NOMO-1 treated with dmso at 0.1 percent for 144 hours (cell line): ENCODE data around the gene GDPD5.

ENCODE experiments used
- DNase-seq: peaks from one replicate; lab custom pipeline; 2025; ENCODE audit not compliant: unreplicated experiment; lab: John Stamatoyannopoulos, UW

GDPD5 gene

DNA sequence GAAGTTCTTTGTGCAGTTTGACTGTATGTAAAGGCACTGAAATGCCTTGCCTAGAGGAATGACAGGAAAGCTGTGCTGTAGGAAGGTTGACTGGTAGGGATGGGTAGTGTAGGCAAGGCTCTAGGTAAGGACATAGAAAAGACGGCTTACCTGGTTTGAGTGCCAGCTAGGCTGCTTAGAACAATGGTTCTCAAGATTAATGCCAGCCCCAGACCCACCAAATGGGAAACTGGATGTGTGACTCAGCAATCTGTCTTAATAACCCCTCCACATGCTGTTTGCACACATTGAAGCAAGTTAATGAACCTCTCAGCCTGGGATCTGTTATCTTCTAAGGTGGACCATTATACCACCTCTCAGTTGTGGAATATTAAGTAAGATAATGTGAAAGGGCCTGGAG is 122.7 kb downstream of the GDPD5 start:
- DNase-seq: no peak

DNA sequence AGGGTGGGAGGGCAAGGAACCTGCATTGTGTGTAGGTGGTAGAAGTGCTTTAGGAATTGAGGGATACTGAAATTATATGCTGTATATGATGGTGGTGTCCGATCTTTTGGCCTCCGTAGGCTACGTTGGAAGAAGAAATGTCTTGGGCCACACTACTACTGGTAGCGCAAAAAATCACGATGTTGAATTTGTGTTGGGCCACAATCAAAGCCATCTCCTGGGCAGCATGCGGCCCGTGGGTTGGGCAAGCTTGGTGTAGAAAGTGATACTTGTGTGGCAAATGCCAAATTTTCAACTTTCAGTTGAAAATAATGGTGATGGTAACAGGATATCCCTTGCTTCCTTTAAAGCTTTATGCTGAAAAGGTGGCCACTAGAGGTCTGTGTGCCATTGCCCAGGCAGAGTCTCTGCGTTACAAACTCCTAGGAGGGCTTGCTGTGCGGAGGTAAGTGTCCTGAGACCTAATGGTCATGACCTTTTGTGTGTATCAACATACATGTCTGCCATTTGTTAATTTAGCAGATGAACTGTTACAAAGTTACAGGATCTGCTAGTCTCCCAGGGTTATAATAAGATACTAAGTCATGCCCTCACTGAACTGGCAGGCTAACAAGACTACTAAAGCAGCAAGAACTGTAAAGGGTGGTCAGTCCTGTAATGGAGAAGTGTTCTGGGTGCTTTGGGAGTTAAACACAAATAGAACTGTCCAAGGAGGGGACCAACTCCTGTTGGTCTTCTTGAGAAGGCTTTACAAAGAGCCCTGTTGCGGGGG is 123.6 kb downstream of the GDPD5 start:
- no peak for DNase-seq

DNA sequence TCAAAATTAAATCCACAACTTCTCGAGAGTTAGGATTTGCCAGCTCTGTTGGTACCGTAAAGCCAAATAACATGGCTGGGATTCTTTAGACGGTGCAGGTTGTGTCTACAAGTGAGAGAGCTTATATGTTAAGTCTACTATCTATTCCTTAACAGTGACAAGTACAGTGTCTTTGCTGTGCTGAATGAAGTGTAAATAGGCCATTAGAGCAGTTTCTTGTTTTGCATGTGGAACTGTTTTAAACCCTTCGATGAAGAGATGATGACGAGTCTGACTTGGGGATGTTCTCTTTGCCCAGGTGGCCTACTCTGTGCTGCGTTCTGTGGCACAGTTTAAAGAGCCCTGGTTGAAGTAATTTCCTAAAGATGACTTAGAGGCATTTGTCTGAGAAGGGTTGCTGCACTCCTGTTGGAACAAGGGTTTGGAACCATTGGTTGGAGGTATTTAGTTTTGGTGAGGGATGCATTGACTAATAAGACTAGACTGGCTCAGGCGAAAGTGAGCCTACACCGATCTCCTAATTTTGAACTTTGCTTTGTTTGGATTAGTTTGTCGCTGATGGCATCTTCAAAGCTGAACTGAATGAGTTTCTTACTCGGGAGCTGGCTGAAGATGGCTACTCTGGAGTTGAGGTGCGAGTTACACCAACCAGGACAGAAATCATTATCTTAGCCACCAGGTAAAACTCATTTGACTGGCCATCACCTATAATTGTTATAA is 125.4 kb downstream of the GDPD5 start:
- no peak for DNase-seq

DNA sequence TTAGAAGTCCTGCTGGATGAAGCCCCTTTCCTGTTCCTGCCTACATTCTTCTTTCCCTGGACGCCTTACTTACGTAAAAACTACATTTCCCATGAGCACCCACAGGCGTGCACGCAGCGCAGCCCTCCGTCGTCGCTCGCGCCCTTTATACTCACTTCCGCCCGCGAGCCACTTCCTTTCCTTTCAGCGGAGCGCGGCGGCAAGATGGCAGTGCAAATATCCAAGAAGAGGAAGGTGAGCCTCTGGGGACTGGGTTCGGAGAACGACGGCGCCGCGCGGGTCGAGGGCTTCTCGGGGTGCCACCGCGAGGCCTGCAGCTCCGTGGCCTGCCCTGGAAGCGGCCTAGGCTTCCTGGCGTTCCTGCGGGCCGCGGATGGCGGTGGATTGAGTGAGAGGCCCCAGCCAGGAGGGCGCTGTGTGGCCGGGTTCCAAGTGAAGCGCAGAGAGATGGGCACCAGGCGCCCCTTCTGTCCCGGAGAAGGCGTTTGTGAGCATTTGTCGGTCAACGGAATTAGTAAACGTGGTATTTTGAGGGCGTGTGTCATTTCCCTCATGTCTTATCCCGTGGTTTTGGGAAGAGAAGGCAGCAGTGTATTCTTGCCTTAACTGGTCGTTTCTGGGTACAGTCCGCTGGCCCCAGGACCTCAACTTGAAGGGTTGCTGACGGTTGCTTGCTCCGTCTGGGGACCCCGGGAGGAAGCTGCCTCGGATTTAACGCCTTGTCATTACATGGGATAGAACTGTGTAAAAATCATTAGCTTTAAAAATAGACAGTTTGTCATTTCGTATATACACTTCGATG is 126.2 kb downstream of the GDPD5 start, which contains the start of gene RPS3:
Gene RPS3 (plus strand): TSS at position 175 of the 802 bp plus-strand sequence. CDS start 30 bp downstream, at position 205.
- peak; percentile 85 for DNase-seq

DNA sequence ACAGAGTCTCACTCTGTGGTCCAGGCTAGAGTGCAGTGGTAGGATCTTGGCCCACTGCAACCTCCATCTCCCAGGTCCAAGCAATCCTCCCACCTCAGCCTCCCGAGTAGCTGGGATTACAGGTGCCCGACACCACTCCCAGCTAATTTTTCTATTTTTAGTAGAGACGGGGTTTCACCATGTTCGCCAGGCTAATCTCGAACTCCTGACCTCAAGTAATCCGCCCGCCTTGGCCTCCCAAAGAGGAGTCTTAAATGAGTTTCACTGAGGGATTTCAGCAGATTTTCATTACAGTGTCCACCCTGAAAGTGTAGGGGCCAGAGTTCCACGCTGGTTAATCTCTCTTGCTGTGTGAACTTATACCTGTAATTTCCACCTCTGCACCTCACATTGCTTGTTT is 126.8 kb downstream of the GDPD5 start:
- DNase-seq: no peak

DNA sequence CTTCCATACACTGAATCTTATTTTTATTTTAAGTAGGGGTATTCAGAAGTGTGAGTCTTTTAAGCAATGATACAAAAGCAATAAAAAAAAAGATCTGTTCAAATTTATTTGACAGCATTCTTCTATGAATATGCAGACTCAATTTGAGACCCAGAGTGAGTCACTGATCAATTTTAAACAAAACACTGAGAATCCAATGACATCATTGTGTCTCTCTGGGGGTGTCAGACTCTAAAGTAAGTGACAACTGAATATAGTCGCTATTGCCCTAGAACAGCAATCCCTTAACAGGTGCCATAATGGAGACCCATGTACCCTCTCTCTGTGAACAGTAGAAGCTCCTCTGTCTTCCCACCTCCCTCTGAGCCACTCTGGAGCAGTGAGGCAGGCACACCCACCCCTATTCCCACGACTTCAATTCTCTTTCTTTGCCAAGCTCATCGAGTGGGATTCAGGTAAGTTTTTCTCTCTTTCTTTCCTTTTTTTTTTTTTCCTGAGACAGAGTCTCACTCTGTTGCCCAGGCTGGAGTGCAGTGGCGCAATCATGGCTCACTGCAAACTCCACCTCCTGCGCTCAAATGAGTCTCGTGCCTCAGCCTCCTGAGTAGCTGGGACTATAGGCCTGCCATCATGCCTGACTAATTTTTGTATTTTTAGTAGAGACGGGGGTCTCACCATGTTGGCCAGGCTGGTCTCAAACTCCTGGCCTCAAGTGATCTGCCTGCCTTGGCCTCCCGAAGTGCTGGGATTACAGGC is 131.5 kb downstream of the GDPD5 start:
- no peak for DNase-seq

DNA sequence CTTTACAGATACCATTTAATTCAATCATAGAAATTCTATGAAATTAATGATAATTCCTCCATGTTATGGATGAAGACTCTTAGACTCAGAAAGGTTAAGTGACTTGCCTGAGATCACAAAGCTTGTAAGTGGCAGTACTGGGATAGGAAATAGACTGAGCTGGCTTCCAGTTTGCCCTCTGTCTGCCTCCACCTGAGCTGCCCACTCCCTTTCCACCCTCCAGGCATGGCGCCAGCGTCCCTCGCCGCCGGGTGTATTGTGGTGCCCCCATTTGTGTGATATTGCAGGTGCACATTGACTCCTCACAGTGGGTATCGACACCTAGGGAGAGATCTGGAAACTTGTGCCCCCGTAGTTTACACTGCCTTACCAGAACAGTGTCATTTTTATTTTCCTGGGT is 135.8 kb downstream of the GDPD5 start:
- DNase-seq: no peak

DNA sequence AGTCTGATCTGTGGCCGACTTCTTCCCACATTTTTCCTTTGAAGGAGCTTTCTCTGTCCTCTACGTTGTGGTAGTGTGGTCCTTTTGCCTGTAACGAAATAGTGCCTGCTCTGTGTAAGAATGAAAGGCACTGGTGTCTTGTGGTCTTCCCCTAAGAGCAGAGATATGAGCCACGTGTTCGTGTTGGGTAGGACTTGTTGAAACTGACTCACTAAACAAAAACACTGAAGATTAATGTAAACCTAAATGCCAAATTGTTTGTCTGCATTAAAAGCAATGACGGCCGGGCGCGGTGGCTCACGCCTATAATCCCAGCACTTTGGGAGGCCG is 136.5 kb downstream of the GDPD5 start:
- no peak for DNase-seq

DNA sequence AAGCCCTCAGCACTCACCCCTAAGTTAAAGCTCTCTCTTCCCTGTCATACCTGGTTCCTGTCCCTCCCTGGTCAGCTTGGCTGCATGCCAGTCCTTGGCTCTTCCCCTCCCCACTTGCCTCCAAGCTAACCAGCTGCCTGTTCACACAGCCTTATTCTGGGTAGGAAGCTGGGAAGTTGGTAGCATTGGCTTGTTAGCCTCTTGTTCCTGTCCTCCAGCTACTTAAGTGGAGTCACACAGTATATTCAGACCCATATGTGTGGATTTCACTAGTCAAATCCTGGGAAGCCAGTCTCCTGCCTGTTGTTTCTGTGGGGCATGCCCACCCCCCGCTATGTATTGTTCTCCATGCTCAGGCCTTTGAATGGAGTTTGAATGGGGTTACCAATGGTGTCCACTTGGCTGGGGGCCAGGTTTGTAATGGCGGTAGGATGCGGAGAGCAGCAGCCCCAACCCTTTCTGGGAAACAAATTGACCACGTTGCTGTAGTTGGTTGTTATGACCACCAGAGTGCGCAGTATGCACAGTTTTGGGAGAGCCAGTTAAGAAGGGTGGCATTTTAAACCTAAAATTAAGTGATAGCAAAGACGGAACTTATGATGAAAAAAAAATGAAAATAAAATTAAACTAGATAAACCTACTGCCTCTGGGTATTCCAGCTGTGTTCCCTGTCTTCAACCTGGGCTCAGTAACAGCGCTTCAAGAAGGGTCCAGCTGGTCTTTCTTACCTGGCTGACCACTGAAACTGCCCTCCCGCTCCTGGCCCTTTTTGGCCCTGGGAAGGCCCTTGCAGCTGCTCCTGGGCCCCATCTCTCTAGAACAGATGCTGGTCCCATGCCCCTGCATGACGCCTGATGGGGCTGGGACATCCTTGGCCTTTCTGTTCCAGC is 137.1 kb downstream of the GDPD5 start:
- peak; percentile 64 for DNase-seq

DNA sequence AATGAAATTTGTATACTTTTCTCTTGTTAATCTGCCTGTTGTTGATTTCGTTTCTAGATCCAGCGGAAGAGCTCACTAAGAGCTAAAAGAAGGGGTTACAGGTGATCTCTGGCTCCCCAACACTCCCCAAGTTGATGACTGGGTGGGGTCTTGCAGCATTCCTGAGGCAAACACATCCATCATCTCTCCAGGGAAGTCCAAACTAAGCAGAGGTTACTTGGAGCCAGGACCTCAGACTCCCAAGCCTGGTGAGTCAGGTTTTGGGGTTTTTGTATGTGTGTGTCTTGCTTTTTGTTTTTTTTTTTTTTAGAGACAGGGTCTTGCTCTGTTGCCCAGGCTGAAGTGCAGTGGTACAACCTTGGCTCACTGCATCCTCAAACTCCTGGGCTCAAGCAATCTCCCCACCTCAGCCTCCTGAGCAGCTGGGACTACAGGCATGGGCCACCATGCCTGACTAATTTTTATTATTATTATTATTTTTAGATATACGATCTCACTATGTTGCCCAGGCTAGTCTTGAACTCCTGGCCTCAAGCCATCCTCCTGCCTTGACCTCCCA is 137.9 kb downstream of the GDPD5 start:
- DNase-seq: no peak

DNA sequence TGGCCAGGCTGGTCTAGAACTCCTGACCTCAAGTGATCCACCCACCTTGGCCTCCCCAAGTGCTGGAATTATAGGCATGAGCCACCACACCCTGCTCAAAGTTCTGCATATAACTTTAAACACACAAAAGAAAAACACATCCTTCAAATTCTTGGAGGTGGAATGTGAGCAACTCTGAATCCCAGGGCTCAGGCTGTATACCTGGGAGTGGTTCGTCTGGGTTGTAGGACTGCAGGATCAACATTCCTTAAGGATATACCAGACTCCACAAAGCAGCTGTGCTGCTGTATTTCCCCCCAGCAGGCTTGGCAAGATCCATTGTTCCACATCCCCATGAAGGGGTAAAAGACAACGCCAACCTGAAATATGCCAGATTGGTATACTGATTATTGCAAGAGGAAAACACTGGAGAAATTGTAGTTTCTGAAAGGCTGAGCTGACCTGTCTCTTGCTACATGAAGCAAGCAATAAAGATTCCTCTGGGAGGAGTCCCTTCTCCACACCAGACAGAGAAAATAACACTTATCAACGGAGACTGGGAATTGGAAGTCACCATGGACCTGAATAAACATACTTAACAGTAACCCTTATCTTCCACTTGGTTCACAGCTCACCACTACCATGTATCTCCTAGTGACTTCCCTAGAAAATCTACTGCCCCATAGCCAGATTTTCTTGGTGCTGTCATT is 138.7 kb downstream of the GDPD5 start:
- DNase-seq: no peak
